Measurements from ENCODE around the gene WNT11. TPM values are rescaled to one million over a fixed set of nuclear protein-coding genes. Genes with fewer than 3 reads are reported as not detected.

WNT11 gene
- 0.39 TPM in 1 of 2 replicates, not detected in the other for total RNA-seq

DNA sequence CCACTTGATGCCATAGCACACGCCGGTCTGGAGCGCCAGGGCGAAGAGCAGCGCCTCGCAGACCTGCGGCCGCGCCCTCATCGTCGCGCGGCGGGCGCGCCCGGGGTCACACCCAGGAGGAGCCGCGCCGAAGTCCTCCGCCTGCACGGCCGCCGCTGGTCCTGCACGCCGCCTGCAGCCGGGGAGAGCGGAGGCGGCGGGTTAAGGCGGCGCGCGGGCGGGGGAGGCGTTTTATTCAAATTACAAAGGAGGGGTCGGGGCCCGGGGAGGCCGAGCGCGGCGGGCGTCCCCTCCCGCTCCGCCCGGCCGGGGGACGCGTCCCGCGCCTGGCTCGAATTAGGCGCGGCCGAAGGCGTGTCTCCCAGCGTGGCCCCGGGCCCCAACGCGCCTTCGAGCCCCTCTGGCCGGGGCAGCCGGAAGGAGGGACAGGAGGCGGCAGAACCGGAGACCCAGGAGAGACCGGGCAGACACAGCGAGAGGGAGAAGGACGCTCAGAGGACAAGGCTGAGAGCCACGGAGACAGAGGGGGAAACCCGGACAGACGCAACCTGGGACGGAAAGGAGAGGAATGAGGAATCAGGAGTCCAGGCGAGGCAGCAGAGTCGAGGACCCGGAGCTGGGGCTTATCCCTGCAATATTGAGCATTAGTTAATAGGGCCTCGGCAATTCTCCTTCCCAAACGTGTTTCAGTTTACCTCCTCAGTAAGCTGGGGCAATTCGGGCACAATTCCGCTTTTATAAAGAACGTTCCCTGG, at the start of gene WNT11:
TSS of gene WNT11 (minus strand) at position 176 of the 755 bp plus-strand sequence. CDS start at position 81, 95 bp downstream.

Other genes with a start within 250 kb of the WNT11 start
- gene THAP12, start 174.6 kb upstream of the WNT11 start, total RNA-seq = 26.5 and 37.2 TPM in 2 replicates
- 0.16 and 0.38 TPM in 2 replicates for gene GVQW3, start 174.8 kb upstream of the WNT11 start, total RNA-seq
- gene EMSY, start 238.5 kb upstream of the WNT11 start, total RNA-seq = 5.1 and 5.5 TPM in 2 replicates

Data from hair follicular keratinocyte (primary cell).